SKM-1 treated with dmso at 0.1 percent for 144 hours (cell line): ENCODE results near the gene DSP.

ENCODE experiments used
- DNase-seq: peaks from one replicate; lab custom pipeline; 2025; ENCODE audit not compliant: unreplicated experiment; lab: John Stamatoyannopoulos, UW

The DSP gene

GRCh38 chr6:7590918-7591302 lies 49.4 kb downstream of the DSP start:
- DNase-seq = no peak

- no peak for DNase-seq
These were observed 50.3 kb downstream of the DSP start for GRCh38 chr6:7591770-7592169.

- no peak for DNase-seq
These were observed 51.8 kb downstream of the DSP start for GRCh38 chr6:7593229-7593628.

DNA sequence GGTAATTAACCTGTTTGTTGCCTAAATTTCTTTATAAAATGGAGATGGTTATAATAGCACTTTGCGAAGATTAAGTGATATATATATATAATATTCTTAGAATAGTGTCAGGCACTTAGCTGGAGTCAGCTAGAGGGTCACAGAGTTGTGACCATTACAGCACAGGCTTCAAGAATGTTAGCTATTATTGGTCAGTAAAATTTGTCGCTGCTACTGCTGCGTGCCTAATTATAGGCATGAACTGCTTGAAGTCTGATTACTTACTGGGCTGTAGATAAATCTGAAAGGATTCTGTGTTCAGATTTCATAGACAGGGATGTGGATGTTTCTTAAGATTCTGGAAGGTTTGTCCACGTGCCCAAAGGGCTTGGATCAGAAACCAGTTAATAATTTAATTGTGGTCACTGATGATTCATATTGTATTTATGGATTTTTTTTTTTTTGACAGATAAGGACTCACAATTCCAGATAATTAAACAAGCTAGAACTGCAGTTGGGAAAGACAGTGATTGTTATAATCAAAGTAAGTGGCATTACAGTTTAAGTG lies 53.2 kb downstream of the DSP start:
- no peak for DNase-seq

DNA sequence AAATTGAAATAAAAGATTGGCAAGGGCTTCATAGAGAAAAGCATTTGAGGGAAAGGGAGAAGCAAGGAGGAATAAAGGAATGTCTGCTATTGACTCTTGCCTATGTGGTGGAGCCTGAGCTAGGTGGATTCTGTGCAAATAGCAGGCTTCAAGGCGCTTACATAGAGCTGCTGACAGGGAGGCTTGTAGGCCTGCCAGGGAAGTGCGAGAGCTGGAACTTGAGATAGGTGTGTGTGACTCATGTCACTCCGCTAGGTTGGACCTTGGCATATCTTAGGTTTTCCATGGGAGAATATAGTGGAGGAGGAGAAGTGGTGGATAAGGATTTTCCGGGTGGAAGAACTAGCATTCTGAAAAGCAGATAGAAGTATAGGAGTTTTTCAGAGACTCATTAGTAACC lies 62.5 kb downstream of the DSP start:
- DNase-seq = no peak

GRCh38 chr6:7604506-7604905 lies 63.0 kb downstream of the DSP start:
- no peak for DNase-seq

DNA sequence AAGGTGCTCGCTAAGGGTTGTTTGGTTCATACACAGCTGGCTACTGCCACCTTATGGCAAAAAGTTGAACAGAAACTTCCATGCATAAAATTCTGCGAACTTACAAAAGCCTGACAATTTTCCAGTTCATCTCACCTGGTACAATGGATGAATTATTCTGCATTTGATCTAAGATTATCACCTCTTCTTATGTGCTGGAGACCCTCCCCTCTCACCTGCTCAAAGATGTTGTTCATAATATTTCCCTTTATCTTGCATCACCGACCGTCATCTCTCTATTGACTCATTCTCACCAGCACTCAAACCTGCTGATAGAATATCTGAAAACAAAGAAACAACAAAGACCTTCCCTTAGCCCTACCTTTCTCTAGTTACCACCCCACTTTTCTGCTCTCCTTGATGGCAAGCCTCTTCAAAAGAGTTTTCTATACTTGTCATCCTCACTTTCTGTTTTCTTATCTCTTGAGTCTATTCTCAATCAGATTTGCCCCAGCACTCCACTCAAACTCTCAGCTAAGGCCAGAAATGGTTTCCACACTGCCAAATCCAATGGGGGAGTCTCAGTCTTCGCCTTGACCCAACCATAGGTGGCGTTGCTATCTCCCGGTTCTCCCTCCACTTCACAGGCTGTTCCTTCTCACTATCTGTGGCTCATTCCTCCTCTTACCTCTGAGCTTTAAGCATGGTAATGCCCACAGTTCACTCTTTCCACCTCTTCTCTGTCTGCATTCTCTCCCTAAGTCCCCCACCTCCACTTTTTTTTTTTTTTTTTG lies 74.3 kb downstream of the DSP start:
- peak; percentile 49 for DNase-seq

DNA sequence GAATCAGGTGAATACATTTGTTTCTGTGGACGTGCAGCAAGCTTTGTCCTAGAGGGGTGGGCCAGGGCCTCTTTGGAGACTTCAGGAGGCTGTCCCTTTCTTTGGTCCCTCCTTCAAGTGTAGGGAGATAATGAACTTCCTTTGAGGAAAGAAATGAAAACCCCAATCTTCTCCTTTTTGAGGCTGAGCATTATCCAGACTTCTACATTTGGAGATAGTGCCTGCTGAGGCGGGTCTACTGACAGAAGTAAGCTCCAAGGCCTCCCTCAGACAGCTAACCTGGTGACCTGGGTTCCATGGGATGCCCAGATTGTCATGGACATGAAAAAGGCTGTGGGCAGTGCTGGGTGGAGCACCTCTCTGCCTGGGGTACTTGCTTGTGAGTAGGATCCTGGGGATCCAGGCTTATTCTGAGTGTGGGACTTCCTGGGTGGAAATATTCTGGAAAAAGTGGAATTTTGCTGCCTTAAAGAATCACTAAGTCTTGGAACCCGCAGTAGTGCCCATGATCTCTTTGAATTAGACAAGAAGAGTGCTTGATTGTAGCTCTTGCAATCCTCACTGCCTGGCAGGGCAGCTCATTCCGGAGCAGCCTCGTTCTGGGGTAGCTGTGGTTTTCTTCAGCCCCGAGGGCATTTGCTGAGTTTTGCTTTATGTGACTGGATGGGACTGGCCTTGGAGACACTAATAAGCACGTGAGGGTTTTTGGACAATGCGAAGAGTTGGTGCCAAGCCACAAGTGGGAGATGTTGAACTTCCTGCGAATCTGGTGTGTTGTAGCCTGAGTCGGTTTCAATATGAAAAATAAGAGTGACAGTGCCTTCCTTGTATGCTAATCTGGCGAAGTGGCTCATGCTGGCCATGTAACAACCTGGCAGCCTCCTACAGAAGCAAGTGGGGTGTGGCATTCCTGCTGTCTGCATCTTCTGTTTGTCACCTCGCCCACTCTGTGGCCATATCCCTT lies 76.6 kb downstream of the DSP start:
- peak; percentile 58 for DNase-seq

DNA sequence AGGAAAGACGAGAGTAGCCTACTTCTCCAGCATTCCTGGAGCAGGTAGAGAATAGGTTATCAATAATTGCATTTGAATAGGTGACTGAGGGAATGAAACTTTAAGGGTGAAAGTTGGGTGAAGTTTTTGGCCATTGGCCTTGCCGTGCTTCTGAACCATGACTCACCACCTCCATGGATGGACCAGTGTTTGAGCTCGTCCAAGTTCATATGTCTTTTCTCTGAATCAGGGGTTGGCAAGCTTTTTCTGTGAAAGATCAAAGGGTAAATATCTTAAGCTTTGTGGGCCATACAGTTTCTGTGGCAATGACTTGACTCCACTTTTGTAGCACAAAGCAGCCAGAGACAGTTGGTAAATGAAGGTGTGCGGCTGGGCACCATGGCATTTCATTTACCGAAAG lies 80.3 kb downstream of the DSP start:
- no peak for DNase-seq

GRCh38 chr6:7624796-7625710 lies 83.6 kb downstream of the DSP start:
- peak; percentile 73 for DNase-seq

- DNase-seq = no peak
These were observed 87.0 kb downstream of the DSP start for GRCh38 chr6:7628479-7628878.

GRCh38 chr6:7628909-7629308 lies 87.4 kb downstream of the DSP start:
- no peak for DNase-seq

DNA sequence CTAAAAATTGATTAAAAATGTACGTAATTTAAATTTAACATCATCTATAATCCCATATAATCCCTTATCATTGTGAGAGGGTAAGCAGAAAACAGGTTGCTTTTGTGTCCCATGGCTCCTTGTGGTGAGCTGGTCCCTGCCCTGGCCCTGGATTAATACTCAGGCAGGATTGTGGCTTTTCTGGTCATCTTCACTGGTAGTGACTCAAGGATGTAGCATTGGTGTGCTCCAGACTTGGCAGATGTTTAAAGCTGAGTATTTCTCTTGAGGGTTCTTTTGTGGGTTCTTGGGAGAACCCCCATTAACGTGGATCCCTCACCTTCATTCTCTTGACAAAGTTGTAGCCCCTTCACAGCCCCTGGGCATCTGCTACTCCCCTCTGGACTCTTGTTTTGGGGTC lies 87.8 kb downstream of the DSP start:
- no peak for DNase-seq

GRCh38 chr6:7630792-7631191 lies 89.3 kb downstream of the DSP start:
- no peak for DNase-seq

DNA sequence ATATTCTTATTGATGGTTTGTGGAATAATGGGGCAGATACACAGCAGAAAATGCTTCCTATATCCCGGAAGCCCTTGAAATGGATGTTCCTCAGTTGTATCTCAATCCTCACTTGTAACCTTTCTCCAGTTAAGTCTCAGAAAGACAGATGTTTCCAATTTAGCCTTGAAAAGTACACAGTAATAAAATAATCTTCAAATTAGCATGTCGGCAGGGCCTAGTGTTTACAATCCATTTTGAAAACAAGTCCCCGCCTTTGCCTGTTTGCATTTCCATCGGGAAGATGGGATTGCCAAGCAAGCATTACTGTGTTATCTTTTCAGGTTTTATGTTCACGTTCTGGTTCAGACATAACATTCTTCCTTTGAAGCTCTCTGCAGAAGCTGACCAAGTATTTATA lies 90.0 kb downstream of the DSP start:
- DNase-seq = no peak

DNA sequence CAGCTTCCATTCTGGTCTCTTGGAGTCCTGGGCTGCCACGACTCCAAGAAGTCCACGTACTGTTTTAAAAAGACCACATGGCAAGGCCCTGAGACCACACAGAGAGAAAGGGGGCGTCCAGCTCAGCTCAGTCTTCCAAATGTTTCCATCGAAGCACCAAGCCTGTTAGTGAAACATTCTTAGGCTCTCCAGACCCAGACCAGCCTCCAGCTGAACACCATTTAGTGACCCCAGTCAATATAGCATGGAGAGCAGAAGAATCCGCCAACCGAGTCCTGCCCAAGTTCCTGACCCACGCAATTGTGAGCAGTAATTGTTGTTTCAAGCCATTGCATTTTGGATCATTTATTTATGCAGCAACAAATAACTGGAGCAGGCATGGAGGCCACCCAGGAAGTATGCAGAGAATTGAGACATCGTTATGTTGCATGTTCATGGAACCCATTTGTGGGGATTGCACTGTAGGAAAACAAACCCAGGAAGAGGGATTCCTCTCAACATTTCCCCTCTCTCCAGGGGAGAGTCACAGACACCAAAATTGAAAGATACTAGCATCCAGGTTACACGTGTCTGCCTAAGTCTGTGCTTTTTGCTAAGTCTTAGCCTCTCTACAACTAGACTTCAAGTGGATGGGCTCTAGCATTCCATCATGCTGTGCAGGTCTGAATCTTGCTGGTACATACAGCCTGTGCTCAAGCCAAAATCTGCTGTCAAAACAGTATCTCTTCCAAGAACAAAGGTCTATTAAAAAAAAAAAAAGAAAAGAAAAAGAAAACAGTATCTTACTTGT lies 91.2 kb downstream of the DSP start:
- DNase-seq = no peak

- DNase-seq = no peak
These were observed 91.9 kb downstream of the DSP start for GRCh38 chr6:7633361-7633760.

GRCh38 chr6:7636151-7636550 lies 94.7 kb downstream of the DSP start:
- DNase-seq = no peak
